ENCODE data around the gene OR2AJ1.

Gene OR2AJ1

DNA sequence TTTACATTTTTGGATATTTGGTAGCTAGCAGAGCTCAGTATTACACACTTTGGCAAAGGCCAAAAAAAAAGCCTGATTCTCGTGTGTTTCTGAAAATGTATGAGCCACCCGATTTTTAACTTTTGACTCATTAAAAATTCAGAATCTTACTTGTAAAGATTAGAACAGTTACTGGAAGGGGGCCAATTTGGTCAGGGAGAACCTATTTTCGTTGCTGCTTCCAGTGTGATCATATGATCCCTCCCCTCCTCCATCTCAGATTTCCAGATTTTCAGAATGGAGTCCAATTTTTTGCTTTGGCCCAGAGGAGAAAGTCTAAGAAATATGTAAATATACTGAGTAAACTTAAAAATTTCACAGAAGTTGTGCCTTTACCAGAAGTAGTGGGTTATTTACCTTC, 37.1 kb downstream of the OR2AJ1 start:
- DNase-seq (ENCODE audit: low read depth in 2 of 3, low spot score in 1 of 3), result no peak

GRCh38 chr1:247962911-247963588, 38.4 kb downstream of the OR2AJ1 start:
- no peak for DNase-seq (ENCODE audit: low read depth in 2 of 3, low spot score in 1 of 3)

- no peak for DNase-seq (ENCODE audit: low read depth in 2 of 3, low spot score in 1 of 3)
These were observed 40.2 kb downstream of the OR2AJ1 start, which contains the start of gene OR2AK2 for GRCh38 chr1:247964933-247965332. OR2AK2 (plus strand) TSS chr1:247965233; CDS start chr1:247965377, 144 bp downstream.

DNA sequence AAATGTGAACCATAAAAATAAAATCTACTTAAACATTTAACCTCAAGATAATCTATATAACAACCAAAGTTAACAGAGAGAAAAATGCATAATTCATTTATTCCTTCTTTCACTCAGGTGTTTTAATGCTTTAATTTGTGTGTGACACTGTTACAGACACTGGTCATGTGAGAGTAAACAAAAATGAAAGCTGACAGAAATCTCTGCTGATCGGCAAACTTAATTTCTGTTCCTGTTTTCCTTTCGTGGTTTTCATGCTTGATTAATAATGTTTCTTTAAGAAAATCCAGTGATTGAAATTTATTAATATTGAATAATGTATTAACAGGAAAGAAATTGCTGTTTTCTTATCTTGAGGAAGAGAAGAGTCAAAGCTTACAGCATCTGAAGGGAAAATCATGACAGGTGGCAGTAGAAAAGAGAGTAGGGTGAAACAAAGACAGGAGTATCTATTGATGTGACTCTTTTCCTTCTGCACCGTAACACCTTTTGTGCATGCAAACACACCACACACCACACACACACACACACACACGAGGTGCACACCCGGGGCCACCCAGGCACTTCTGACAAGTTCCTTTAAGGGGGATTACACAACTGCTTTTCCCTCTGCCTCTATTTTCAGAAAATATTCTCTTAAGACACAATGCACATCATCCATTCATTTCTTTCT, 42.0 kb downstream of the OR2AJ1 start:
- no peak for DNase-seq (ENCODE audit: low read depth in 2 of 3, low spot score in 1 of 3)

All from stimulated activated CD4-positive, alpha-beta T cell treated with anti-CD3 and anti-CD28 coated beads, Interleukin-12 subunit alpha, Interleukin-12 subunit beta, amount 100 ng/mL, for 48 hours (primary cell).